Calu3 (cell line): ENCODE results near the gene DYNLT2B. TPM values are rescaled to one million over a fixed set of nuclear protein-coding genes. Genes with fewer than 3 reads are reported as not detected.
A peak's percentile ranks its signal among the peaks of the same experiment; 100 is the strongest.

Experiments
- BruUV-seq: library from RNA; stranded (reverse); fragments of 400-500 nt; replicated peaks from 2 replicates; lab custom pipeline; 2021; lab: Mats Ljungman, UMichigan
- CTCF ChIA-PET: fragments of 300-600 bp; sonication (Branson Sonifier 250); formaldehyde crosslinking; loops from one replicate; lab custom pipeline; 2022; ENCODE audit warnings: antibody characterized with exemption; lab: Charles Lee
- DNase-seq: peaks from one replicate; pipeline ENCODE4 v3.0.0; 2022
- H3K27ac Mint-ChIP-seq: one replicate; pipeline ENCODE4 v1.8.0; 2022; ENCODE audit warnings: mixed read lengths; ENCODE audit not compliant: unreplicated experiment
- H3K27me3 Mint-ChIP-seq: one replicate; pipeline ENCODE4 v1.8.0; 2022; ENCODE audit warnings: mixed read lengths; ENCODE audit not compliant: unreplicated experiment
- H3K36me3 Mint-ChIP-seq: one replicate; pipeline ENCODE4 v1.8.0; 2022; ENCODE audit warnings: mild to moderate bottlenecking, moderate library complexity, mixed read lengths; ENCODE audit not compliant: insufficient read depth, unreplicated experiment
- H3K4me1 Mint-ChIP-seq: one replicate; pipeline ENCODE4 v1.8.0; 2022; ENCODE audit warnings: mild to moderate bottlenecking, low read depth, mixed read lengths; ENCODE audit not compliant: unreplicated experiment
- H3K4me3 Mint-ChIP-seq: one replicate; pipeline ENCODE4 v1.8.0; 2022; ENCODE audit warnings: mild to moderate bottlenecking, low read depth, moderate library complexity, mixed read lengths; ENCODE audit not compliant: unreplicated experiment
- H3K9me3 Mint-ChIP-seq: one replicate; pipeline ENCODE4 v1.8.0; 2022; ENCODE audit warnings: low read depth, mixed read lengths; ENCODE audit not compliant: unreplicated experiment
- CTCF ChIP-seq: fragments of 200-600 bp; IDR thresholded peaks from one replicate; pipeline ENCODE4 v1.8.0; 2022; ENCODE audit warnings: antibody characterized with exemption; ENCODE audit not compliant: unreplicated experiment
- intact Hi-C: fragments of 100-400 bp; cut with micrococcal nuclease; formaldehyde crosslinking; loops from one replicate; pipeline ENCODE4 v1.10.0; 2022; ENCODE audit not compliant: unreplicated experiment
- total RNA-seq: library from RNA; stranded (reverse); gene quantifications from 2 replicates; pipeline ENCODE4 v1.2.3, GENCODE V29; 2022

The DYNLT2B gene
- total RNA-seq, 1 experiment from 2014 or later = 10.8 TPM

DNA sequence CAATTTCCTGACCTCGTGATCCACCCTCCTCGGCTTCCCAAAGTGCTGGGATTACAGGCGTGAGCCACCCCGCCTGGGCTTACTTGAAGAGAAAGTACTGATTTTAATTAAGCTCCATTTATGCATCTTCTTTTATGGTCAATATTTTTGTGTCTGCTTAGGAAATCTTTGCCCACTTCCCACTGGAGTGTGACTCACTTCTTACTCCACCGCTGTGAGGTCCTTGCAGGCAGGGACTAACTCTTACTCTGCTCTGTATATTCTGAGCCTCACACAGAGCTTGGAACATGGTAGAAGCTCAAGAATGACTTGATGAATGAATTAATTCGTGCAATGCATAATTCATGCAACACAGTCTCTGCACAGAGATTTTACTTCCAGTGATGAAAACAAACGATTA is 23.1 kb upstream of the DYNLT2B start:
- no TSS peak for BruUV-seq
- no peak for TF ChIP-seq CTCF
- no peaks in the 10 kb centered on the region for H3K9me3 Mint-ChIP-seq
- no peak overlapping the region for H3K4me3 Mint-ChIP-seq
- no peak overlapping the region for H3K27ac Mint-ChIP-seq
- H3K4me1 Mint-ChIP-seq = peaks cover 17% of the 10 kb centered on the region
- CTCF ChIA-PET = interaction anchor here (0.6 kb wide), 1 partner anchor 25 kb away, joined by 4 read pairs; no protein-coding TSS in a partner anchor
- intact Hi-C loops = no loop called here
- no peak for DNase-seq
- H3K27me3 Mint-ChIP-seq = no peaks in the 10 kb centered on the region
- peaks cover 9% of the 10 kb centered on the region for H3K36me3 Mint-ChIP-seq

- DNase-seq = no peak
- BruUV-seq = no TSS peak
- CTCF ChIA-PET = no interaction called here
- Mint-ChIP-seq H3K36me3 (peaks cover 3% of the 10 kb centered on the region), H3K9me3 (no peaks in the 10 kb centered on the region), H3K27me3 (no peaks in the 10 kb centered on the region), H3K4me3 (no peak overlapping the region), H3K27ac (no peak overlapping the region), H3K4me1 (peaks cover 17% of the 10 kb centered on the region)
- no peak for TF ChIP-seq CTCF
- intact Hi-C loops = no loop called here
These were observed 22.4 kb upstream of the DYNLT2B start for GRCh38 chr3:196340466-196340865.

DNA sequence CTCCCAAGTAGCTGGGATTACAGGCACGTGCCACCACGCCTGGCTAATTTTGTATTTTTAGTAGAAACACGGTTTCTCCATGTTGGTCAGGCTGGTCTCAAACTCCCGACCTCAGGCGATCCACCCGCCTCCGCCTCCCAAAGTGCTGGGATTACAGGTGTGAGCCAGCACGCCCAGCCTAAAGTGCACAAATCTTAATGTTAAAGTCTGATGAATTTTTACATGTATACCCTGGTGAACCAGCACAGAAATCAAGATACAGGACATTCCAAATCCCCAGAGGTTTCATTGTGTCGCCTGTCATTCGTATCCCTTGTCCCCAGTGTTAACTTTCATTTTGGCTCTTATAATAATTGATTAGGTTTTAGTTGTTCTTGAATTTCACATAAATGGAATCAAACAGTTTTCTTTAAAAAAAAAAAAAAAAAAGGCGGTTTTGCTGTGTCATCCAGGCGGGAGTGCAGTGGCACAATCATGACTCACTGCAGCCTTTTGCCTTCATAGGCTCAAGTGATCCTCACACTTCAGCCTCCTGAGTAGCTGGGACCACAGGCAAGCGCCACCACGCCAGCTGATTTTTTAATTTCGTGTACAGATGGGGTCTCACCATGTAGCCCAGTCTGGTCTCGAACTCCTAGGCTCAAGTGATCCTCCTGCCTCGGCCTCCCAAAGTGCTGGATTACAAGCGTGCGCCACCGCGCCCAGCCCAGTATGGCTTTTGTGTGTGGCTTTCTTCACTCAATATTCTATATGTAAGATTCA is 21.6 kb upstream of the DYNLT2B start:
- no peak for TF ChIP-seq CTCF
- Mint-ChIP-seq H3K4me3 (no peak overlapping the region), H3K36me3 (no peaks in the 10 kb centered on the region), H3K4me1 (peaks cover 17% of the 10 kb centered on the region), H3K9me3 (no peaks in the 10 kb centered on the region), H3K27ac (no peak overlapping the region), H3K27me3 (no peaks in the 10 kb centered on the region)
- intact Hi-C loops = no loop called here
- CTCF ChIA-PET = interaction anchor here (0.7 kb wide), 1 partner anchor 20 kb away, joined by 4 read pairs; no protein-coding TSS in a partner anchor
- DNase-seq = peak; percentile 29
- BruUV-seq = no TSS peak

- Mint-ChIP-seq H3K27ac (peak overlapping the region; percentile 5), H3K36me3 (no peaks in the 10 kb centered on the region), H3K4me3 (peak overlapping the region; percentile 3), H3K27me3 (no peaks in the 10 kb centered on the region), H3K9me3 (no peaks in the 10 kb centered on the region), H3K4me1 (peaks cover 17% of the 10 kb centered on the region)
- CTCF ChIA-PET = interaction anchor here (0.7 kb wide), 1 partner anchor 20 kb away, joined by 4 read pairs; no protein-coding TSS in a partner anchor
- no peak for TF ChIP-seq CTCF
- no peak for DNase-seq
- BruUV-seq = no TSS peak
- intact Hi-C loops = no loop called here
These were observed 21.0 kb upstream of the DYNLT2B start for GRCh38 chr3:196339044-196339443.
